ENCODE results near the gene STH. TPM values are rescaled to one million over a fixed set of nuclear protein-coding genes. Genes with fewer than 3 reads are reported as not detected.
A peak's percentile ranks its signal among the peaks of the same experiment; 100 is the strongest.

Gene STH
- total and polyA plus RNA-seq, 9 of the 15 experiments (the other 6 are each of a cell fraction or from before 2014, with no cell fraction given), result not detected

DNA sequence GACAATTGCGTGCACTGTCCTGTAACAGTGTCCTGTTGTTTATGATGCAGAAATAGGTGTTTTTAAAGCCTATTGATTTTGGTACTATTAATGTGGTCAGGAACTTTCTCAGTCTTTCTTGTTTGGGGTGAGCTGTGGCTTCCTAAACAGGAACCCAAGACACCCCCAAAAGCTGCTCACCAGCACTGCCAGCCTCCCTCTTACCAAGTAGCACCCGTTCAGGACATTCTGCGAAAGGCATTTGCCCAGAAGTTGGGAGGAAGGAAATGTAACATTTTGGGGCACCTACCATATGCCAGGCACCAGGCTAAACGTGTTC is 21.6 kb upstream of the STH start (continued):
- TF ChIP-seq, protein P1, sequence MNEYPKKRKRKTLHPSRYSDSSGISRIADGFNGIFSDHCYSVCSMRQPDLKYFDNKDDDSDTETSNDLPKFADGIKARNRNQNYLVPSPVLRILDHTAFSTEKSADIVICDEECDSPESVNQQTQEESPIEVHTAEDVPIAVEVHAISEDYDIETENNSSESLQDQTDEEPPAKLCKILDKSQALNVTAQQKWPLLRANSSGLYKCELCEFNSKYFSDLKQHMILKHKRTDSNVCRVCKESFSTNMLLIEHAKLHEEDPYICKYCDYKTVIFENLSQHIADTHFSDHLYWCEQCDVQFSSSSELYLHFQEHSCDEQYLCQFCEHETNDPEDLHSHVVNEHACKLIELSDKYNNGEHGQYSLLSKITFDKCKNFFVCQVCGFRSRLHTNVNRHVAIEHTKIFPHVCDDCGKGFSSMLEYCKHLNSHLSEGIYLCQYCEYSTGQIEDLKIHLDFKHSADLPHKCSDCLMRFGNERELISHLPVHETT (CRISPR knock-in tag; conservative IDR thresholded peaks at IDR 0.05 in 1 of 2, IDR thresholded peaks at IDR 0.05 in 1 of 2), result 0 out of 4 replicates have a peak, but pooled peaks of 1 of the 2 experiments have one; percentile 16
- TF ChIP-seq LEF1 (IDR thresholded peaks at IDR 0.05) (peak; percentile 9; the same call in 1 of the 2 replicates), TAF7 (tag; IDR thresholded peaks at IDR 0.05) (no peak), MEF2D (tag; conservative IDR thresholded peaks at IDR 0.05; ENCODE audit: low read depth) (no peak), EZH2 (IDR thresholded peaks at IDR 0.05; ENCODE audit: borderline replicate concordance, low read depth, low read length) (no peak), ZNF134 (CRISPR knock-in tag; conservative IDR thresholded peaks at IDR 0.05) (no peak), SRSF1 (IDR thresholded peaks at IDR 0.05; ENCODE audit: low read depth, low read length) (no peak), PML (IDR thresholded peaks at IDR 0.05; ENCODE audit: low read length) (no peak), PTTG1 (tag; IDR thresholded peaks at IDR 0.05; ENCODE audit: low read depth) (0 out of 2 replicates have a peak, but pooled peaks have one; percentile 22), NR1H2 (CRISPR knock-in tag; IDR thresholded peaks at IDR 0.05) (no peak), TRIM24 (IDR thresholded peaks at IDR 0.05) (no peak), FOSL1 (tag; conservative IDR thresholded peaks at IDR 0.05) (peak; percentile 78)
- TF ChIP-seq, protein P2, sequence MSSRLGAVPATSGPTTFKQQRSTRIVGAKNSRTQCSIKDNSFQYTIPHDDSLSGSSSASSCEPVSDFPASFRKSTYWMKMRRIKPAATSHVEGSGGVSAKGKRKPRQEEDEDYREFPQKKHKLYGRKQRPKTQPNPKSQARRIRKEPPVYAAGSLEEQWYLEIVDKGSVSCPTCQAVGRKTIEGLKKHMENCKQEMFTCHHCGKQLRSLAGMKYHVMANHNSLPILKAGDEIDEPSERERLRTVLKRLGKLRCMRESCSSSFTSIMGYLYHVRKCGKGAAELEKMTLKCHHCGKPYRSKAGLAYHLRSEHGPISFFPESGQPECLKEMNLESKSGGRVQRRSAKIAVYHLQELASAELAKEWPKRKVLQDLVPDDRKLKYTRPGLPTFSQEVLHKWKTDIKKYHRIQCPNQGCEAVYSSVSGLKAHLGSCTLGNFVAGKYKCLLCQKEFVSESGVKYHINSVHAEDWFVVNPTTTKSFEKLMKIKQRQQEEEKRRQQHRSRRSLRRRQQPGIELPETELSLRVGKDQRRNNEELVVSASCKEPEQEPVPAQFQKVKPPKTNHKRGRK (tag; IDR thresholded peaks at IDR 0.05), result no peak

Data from K562 (cell line).